ENCODE data around the gene PIK3R1. TPM values are rescaled to one million over a fixed set of nuclear protein-coding genes. Genes with fewer than 3 reads are reported as not detected.

PIK3R1 gene
- total RNA-seq, 6 experiments from 2014 or later, result 36.3 to 173 (median 72.8) TPM

- WGBS (ENCODE audit: insufficient coverage, low coverage, low lambda C conversion rate, missing lambda C conversion rate), result 14% methylated on average over 7 of the region's 8 CpGs
These were observed 72.0 kb downstream of the PIK3R1 start for GRCh38 chr5:68287631-68287975.

GRCh38 chr5:68287976-68288706 is 72.6 kb downstream of the PIK3R1 start:
- DNase-seq (peak; percentile 79 to 91 (median 88)), ATAC-seq (peak; percentile 72 to 88 (median 81))
- WGBS (ENCODE audit: insufficient coverage, low coverage, low lambda C conversion rate, missing lambda C conversion rate), result 0% methylated on average over 17 of the region's 45 CpGs
- Histone ChIP-seq H3K9me3 (no peaks in the 10 kb centered on the region), H3K27ac (peak overlapping the region; percentile 80 to 94 (median 89)), H3K4me3 (peak overlapping the region; percentile 48 to 64 (median 61)), H3K27me3 (no peaks in the 10 kb centered on the region), H3K36me3 (peaks cover 0 to 28% (median 8%) of the 10 kb centered on the region in 4 donors), H3K4me1 (peaks cover 2 to 73% (median 24%) of the 10 kb centered on the region in 4 donors)
- TF ChIP-seq POLR2A (IDR thresholded peaks at IDR 0.05) (peak; percentile 79), CTCF (IDR thresholded peaks at IDR 0.05) (peak in 1 of 4 donors; percentile 6)
- intact Hi-C loops (cut with DNase I), result loop anchor here (10.0 kb wide), 2 partner anchors 167 to 457 kb away; no protein-coding TSS in a partner anchor

More at GRCh38 chr5:68287631-68287975, 72.0 kb downstream of the PIK3R1 start:
- ATAC-seq (no peak), DNase-seq (no peak)
- H3K9me3 ChIP-seq, result no peaks in the 10 kb centered on the region
- intact Hi-C loops (cut with DNase I), result loop anchor here (10.0 kb wide), 2 partner anchors 167 to 457 kb away; no protein-coding TSS in a partner anchor
- H3K36me3 ChIP-seq, result peaks cover 0 to 28% (median 5%) of the 10 kb centered on the region in 4 donors
- H3K27me3 ChIP-seq, result no peaks in the 10 kb centered on the region
- peak overlapping the region; percentile 80 to 94 (median 89) for H3K27ac ChIP-seq
- H3K4me1 ChIP-seq, result peaks cover 2 to 74% (median 25%) of the 10 kb centered on the region in 4 donors
- TF ChIP-seq CTCF (IDR thresholded peaks at IDR 0.05) (no peak), POLR2A (IDR thresholded peaks at IDR 0.05) (no peak)
- H3K4me3 ChIP-seq, result peak overlapping the region in 2 of 3 donors; percentile 61 to 64

DNA sequence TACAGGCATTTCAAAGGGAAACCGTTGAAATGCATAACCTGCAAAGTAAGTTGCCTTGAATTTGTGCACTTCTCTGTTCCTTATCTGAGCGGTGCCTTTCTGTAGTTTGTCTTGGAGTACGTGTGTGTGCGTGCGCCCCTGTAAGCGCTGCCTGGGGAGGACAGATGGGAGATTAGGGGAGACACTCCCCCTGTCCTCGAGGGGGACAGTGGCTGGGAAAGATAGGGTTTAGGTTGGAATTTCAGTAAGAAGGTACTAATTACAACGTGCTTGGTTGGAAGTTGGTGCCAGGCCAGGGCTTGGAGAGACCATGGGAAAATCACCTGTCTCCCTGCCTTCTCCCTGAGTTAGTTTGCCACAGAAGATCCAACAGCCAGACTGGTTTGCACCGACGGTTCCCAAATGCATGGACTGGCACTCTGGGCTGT is 73.2 kb downstream of the PIK3R1 start:
- Histone ChIP-seq H3K36me3 (peaks cover 0 to 28% (median 11%) of the 10 kb centered on the region in 4 donors), H3K4me1 (peaks cover 2 to 67% (median 21%) of the 10 kb centered on the region in 4 donors), H3K4me3 (peak overlapping the region; percentile 48 to 64 (median 61)), H3K27ac (peak overlapping the region; percentile 80 to 94 (median 89)), H3K27me3 (no peaks in the 10 kb centered on the region), H3K9me3 (no peaks in the 10 kb centered on the region)
- WGBS (ENCODE audit: insufficient coverage, low coverage, low lambda C conversion rate, missing lambda C conversion rate), result 13% methylated on average over 10 of the region's 10 CpGs
- TF ChIP-seq CTCF (IDR thresholded peaks at IDR 0.05) (no peak), POLR2A (IDR thresholded peaks at IDR 0.05) (no peak)
- intact Hi-C loops (cut with DNase I), result loop anchor here (10.0 kb wide), 2 partner anchors 166 to 456 kb away; no protein-coding TSS in a partner anchor
- peak; percentile 20 to 59 (median 55) for DNase-seq
- peak; percentile 27 to 38 (median 34) for ATAC-seq

- ATAC-seq, result no peak
- H3K4me3 ChIP-seq, result peak overlapping the region; percentile 48 to 64 (median 61)
- H3K9me3 ChIP-seq, result no peaks in the 10 kb centered on the region
- peak overlapping the region; percentile 80 to 94 (median 89) for H3K27ac ChIP-seq
- peaks cover 0 to 28% (median 18%) of the 10 kb centered on the region in 4 donors for H3K36me3 ChIP-seq
- H3K4me1 ChIP-seq, result peaks cover 2 to 59% (median 17%) of the 10 kb centered on the region in 4 donors
- intact Hi-C loops (cut with DNase I), result loop anchor here (10.0 kb wide), 2 partner anchors 165 to 455 kb away; no protein-coding TSS in a partner anchor
- 24% methylated on average over 4 of the region's 4 CpGs for WGBS (ENCODE audit: insufficient coverage, low coverage, low lambda C conversion rate, missing lambda C conversion rate)
- H3K27me3 ChIP-seq, result no peaks in the 10 kb centered on the region
- no peak for DNase-seq
- no peak for TF ChIP-seq CTCF (IDR thresholded peaks at IDR 0.05)
- no peak for TF ChIP-seq POLR2A (IDR thresholded peaks at IDR 0.05)
These were observed 73.9 kb downstream of the PIK3R1 start for GRCh38 chr5:68289498-68289897.
